Measurements from ENCODE around the gene PTPN13.

DNA sequence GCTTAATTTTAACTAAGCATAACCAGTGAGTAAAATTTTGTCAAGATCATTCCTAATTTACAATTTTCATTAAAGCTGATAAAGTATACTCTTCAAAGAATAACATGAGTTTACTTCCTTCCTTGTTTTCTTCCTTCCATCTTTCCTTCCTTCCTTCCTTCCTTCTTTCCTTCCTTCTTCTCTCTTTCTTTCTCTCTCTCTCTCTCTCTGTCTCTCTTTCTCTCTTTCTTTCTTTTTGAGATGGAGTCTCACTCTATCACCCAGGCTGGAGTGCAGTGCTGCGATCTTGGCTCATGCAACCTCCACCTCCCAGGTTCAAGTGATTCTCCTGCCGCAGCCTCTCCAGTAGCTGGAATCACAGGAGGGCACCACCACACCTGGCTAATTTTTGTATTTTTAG, 42.7 kb upstream of the PTPN13 start:
- TF ChIP-seq EGR1 (IDR thresholded peaks at IDR 0.05; ENCODE audit: low read depth in 2 of 2) = no peak
- TF ChIP-seq, protein P1, sequence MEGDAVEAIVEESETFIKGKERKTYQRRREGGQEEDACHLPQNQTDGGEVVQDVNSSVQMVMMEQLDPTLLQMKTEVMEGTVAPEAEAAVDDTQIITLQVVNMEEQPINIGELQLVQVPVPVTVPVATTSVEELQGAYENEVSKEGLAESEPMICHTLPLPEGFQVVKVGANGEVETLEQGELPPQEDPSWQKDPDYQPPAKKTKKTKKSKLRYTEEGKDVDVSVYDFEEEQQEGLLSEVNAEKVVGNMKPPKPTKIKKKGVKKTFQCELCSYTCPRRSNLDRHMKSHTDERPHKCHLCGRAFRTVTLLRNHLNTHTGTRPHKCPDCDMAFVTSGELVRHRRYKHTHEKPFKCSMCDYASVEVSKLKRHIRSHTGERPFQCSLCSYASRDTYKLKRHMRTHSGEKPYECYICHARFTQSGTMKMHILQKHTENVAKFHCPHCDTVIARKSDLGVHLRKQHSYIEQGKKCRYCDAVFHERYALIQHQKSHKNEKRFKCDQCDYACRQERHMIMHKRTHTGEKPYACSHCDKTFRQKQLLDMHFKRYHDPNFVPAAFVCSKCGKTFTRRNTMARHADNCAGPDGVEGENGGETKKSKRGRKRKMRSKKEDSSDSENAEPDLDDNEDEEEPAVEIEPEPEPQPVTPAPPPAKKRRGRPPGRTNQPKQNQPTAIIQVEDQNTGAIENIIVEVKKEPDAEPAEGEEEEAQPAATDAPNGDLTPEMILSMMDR (IDR thresholded peaks at IDR 0.05; ENCODE audit: low read depth, low read length, missing input control) = no peak
- no peak for TF ChIP-seq RAD21 (IDR thresholded peaks at IDR 0.05)
- TF ChIP-seq JUND (IDR thresholded peaks at IDR 0.05) = no peak
- TF ChIP-seq, protein P2, sequence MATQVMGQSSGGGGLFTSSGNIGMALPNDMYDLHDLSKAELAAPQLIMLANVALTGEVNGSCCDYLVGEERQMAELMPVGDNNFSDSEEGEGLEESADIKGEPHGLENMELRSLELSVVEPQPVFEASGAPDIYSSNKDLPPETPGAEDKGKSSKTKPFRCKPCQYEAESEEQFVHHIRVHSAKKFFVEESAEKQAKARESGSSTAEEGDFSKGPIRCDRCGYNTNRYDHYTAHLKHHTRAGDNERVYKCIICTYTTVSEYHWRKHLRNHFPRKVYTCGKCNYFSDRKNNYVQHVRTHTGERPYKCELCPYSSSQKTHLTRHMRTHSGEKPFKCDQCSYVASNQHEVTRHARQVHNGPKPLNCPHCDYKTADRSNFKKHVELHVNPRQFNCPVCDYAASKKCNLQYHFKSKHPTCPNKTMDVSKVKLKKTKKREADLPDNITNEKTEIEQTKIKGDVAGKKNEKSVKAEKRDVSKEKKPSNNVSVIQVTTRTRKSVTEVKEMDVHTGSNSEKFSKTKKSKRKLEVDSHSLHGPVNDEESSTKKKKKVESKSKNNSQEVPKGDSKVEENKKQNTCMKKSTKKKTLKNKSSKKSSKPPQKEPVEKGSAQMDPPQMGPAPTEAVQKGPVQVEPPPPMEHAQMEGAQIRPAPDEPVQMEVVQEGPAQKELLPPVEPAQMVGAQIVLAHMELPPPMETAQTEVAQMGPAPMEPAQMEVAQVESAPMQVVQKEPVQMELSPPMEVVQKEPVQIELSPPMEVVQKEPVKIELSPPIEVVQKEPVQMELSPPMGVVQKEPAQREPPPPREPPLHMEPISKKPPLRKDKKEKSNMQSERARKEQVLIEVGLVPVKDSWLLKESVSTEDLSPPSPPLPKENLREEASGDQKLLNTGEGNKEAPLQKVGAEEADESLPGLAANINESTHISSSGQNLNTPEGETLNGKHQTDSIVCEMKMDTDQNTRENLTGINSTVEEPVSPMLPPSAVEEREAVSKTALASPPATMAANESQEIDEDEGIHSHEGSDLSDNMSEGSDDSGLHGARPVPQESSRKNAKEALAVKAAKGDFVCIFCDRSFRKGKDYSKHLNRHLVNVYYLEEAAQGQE (IDR thresholded peaks at IDR 0.05) = no peak
- TF ChIP-seq, protein P3, sequence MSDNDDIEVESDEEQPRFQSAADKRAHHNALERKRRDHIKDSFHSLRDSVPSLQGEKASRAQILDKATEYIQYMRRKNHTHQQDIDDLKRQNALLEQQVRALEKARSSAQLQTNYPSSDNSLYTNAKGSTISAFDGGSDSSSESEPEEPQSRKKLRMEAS (IDR thresholded peaks at IDR 0.05) = no peak
- no peak for TF ChIP-seq GABPA (IDR thresholded peaks at IDR 0.05 in 1 of 2, conservative IDR thresholded peaks at IDR 0.05 in 1 of 2)
- TF ChIP-seq, protein P4, sequence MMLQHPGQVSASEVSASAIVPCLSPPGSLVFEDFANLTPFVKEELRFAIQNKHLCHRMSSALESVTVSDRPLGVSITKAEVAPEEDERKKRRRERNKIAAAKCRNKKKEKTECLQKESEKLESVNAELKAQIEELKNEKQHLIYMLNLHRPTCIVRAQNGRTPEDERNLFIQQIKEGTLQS (IDR thresholded peaks at IDR 0.05) = no peak
- TF ChIP-seq, protein P5, sequence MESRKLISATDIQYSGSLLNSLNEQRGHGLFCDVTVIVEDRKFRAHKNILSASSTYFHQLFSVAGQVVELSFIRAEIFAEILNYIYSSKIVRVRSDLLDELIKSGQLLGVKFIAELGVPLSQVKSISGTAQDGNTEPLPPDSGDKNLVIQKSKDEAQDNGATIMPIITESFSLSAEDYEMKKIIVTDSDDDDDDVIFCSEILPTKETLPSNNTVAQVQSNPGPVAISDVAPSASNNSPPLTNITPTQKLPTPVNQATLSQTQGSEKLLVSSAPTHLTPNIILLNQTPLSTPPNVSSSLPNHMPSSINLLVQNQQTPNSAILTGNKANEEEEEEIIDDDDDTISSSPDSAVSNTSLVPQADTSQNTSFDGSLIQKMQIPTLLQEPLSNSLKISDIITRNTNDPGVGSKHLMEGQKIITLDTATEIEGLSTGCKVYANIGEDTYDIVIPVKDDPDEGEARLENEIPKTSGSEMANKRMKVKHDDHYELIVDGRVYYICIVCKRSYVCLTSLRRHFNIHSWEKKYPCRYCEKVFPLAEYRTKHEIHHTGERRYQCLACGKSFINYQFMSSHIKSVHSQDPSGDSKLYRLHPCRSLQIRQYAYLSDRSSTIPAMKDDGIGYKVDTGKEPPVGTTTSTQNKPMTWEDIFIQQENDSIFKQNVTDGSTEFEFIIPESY (IDR thresholded peaks at IDR 0.05) = no peak

Data from liver (tissue), 3 donors.